NCI-H82 (cell line): Measurements from ENCODE around the gene TP53BP1.
"Not testable (repeated sequence)": the region's sequence is repeated elsewhere in the genome, so short reads cannot be mapped to it uniquely, and the experiment has no call there.

Source experiments
- DNase-seq: peaks from one replicate; lab custom pipeline; 2025; lab: John Stamatoyannopoulos, UW

The TP53BP1 gene, protein sequence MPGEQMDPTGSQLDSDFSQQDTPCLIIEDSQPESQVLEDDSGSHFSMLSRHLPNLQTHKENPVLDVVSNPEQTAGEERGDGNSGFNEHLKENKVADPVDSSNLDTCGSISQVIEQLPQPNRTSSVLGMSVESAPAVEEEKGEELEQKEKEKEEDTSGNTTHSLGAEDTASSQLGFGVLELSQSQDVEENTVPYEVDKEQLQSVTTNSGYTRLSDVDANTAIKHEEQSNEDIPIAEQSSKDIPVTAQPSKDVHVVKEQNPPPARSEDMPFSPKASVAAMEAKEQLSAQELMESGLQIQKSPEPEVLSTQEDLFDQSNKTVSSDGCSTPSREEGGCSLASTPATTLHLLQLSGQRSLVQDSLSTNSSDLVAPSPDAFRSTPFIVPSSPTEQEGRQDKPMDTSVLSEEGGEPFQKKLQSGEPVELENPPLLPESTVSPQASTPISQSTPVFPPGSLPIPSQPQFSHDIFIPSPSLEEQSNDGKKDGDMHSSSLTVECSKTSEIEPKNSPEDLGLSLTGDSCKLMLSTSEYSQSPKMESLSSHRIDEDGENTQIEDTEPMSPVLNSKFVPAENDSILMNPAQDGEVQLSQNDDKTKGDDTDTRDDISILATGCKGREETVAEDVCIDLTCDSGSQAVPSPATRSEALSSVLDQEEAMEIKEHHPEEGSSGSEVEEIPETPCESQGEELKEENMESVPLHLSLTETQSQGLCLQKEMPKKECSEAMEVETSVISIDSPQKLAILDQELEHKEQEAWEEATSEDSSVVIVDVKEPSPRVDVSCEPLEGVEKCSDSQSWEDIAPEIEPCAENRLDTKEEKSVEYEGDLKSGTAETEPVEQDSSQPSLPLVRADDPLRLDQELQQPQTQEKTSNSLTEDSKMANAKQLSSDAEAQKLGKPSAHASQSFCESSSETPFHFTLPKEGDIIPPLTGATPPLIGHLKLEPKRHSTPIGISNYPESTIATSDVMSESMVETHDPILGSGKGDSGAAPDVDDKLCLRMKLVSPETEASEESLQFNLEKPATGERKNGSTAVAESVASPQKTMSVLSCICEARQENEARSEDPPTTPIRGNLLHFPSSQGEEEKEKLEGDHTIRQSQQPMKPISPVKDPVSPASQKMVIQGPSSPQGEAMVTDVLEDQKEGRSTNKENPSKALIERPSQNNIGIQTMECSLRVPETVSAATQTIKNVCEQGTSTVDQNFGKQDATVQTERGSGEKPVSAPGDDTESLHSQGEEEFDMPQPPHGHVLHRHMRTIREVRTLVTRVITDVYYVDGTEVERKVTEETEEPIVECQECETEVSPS (N-terminal part only)

DNA sequence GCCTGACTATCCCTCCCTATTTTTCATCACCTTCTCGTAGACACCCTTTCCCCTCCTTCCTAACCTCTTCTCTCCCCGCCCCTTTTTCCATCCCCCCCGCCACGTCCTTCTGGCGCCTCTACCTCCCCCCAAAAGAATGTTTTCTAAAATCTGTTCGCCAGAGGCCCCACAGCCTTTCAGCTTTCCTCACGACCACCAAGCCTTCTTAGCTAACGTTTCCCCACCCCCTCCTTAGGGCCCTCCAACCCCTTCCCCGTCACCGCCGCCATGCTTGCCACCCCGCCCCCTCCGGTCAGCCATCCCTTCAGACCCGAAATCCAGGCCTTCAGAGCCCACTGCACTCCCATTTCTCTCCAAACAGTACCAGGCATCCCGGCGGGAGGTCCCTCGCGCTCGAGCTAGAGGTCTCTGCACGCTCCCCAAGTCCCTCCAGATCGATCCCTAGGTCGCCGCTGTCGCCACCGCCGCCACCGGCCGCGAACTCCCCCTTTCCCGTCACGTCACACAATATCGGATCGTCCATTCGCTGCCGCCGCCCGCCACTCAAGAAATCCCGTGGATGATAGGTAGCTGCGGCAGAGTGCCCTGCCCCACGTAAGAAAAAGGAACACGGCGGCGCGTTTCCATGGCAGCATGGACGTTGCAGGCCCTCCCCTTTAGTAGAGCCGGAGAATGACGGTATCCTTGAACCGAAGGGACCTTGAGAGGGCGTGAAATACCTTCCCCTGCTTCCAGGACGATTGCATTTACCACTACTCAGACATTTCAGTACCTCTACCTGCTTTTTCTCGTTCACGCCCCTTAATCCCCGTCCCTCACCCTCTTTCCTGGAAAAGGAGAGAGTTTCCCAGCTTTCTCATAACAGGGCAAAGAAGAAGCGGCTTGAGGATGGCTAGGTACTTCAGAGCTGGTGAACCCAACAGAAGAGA, at the start of gene TP53BP1:
TP53BP1 (minus strand) TSS at position 484 of the 929 bp plus-strand sequence; CDS start at position 371, 113 bp downstream.
- peak; percentile 99 for DNase-seq

DNA sequence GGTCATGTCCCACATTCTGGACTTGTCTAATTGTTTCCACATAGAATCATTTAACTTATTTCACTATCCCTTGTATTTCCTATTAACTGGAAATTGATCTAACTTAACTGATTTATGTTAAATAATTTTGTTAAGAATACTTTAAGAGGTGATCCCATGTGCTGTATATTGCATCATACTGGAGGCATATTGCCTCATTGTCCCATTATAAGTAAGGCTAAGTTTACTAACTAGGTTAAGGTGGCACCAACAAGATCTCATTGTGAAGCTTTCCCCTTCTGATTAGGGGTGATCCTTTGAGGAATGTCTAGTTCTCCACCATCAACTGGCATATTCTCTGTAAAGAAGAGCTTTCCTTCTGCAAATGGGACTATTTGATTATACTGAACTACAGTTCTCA, 48.8 kb upstream of the TP53BP1 start:
- no peak for DNase-seq

DNA sequence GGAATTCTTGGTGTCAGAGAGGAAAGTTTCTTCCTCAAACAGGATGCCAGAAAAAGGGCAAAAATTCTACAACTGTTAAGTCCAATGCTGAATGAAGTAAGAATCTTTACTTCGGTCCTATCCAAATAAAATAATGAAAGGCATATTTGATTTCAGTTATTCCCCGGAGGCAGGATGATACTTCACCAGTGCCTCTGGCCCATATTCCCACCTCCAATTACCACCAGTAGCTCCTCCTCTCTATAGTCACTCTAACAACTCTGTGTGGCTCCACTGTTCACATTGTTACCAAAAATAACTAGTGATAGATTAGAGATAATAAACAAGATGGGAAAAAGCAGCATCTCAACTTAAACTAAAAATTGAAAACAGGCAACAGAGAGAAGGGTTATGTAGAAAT, 45.1 kb upstream of the TP53BP1 start:
- DNase-seq = no peak

DNA sequence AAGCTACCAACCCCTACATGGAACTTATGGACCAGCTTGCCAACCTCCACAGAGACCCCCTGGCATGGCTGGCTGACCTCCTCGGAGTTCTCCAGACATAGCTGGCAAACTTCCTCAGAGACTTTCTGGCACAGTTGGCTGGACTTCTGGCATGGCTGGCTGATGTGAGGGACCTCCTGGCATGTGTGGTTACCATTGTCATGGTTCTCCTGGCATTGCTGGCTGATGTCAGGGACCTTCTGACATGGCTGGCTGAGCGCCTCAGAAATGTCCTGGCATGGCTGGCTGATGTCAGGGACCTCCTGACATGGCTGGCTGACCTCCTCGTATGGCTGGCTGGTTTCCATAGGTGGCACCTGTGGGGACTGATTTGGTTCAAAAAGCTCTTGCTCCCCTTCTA, 41.9 kb upstream of the TP53BP1 start:
- no peak for DNase-seq

DNA sequence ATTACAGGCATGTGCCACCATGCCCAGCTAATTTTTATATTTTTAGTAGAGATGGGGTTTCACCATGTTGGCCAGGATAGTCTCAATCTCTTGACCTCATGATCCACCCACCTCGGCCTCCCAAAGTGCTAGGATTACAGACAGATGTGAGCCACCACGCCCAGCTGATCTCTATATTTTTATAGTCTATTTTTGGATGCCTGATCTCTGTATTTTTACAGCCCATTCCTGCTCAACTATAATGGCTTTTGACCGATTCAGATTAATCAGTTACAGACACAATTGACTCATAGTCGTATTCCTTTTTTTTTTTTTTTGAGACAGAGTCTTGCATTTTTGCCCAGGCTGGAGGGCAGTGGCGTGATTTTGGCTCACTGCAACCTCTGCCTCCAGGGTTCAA, 39.9 kb upstream of the TP53BP1 start:
- DNase-seq = not testable (repeated sequence)

DNA sequence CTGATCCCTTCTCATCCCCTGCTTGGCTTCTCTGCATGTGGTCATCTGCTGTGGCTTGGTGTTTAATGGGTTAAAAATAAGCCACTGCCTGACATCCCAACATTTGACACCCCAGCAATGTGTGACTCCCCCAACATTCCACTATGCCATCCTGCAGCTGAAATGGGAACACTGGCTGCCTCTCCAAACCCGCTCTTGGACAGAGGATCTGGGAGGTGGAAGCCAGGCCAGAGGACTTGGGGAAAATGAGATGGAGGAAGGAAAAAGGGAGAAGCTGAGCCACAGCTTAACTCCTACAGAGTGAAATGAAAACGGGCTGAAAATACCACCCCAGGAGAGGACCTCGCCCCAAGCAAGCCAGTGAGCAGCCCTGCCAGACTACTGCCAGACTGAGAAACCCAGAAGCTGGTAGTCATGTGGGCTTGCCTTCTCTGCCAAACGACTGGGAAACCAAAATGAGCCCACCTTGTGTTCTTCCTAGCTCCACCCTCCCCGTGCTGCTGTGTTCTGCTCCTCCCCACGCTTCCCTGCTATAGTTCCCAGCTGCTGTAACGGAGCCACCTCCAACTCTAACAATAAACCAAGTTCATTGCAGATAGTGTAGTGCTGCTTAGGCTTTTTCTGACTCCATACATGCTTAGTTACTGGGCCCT, 38.2 kb upstream of the TP53BP1 start:
- peak; percentile 10 for DNase-seq

DNA sequence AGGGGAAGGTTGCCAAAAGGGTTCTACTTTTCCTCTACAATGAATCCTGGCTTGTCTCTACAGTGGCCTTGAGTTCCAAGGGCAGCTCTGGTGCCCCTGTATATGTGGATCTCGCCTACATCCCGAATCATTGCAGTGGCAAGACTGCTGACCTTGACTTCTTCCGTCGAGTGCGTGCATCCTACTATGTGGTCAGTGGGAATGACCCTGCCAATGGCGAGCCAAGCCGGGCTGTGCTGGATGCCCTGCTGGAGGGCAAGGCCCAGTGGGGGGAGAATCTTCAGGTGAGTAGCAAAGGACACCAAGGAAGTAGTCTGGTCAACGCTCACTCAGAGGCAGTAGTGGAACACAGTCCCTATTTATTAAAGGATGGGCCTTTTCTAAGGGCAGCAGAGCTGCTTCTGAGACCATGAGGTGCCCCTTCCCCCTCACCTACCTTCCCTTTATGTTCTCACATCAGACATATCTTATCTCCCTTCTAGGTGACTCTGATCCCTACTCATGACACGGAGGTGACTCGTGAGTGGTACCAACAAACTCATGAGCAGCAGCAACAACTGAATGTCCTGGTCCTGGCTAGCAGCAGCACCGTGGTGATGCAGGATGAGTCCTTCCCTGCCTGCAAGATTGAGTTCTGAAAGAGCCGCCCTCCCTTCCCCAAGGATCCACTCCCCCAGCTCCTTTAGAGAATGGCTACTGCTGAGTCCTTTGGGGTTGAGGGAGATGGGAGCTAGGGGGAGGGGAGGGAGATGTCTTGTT, 36.8 kb upstream of the TP53BP1 start:
- no peak for DNase-seq

DNA sequence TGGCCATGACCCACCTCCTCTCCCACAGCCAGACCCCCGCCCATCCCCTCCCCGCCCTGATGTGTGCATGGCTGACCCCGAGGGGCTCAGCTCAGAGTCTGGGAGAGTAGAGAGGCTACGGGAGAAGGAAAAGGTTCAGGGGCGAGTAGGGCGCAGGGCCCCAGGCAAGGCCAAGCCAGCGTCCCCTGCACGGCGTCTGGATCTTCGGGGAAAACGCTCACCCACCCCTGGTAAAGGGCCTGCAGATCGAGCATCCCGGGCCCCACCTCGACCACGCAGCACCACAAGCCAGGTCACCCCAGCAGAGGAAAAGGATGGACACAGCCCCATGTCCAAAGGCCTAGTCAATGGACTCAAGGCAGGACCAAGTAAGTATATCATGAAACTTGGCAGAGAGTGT, 36.2 kb upstream of the TP53BP1 start:
- no peak for DNase-seq

DNA sequence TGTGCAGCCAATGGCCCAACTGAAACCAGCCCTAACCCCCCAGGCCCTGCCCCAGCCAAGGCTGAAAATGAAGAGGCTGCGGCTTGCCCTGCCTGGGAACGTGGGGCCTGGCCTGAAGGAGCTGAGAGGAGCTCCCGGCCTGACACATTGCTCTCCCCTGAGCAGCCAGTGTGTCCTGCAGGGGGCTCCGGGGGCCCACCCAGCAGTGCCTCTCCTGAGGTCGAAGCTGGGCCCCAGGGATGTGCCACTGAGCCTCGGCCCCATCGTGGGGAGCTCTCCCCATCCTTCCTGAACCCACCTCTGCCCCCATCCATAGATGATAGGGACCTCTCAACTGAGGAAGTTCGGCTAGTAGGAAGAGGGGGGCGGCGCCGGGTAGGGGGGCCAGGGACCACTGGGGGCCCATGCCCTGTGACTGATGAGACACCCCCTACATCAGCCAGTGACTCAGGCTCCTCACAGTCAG, 35.6 kb upstream of the TP53BP1 start:
- no peak for DNase-seq

DNA sequence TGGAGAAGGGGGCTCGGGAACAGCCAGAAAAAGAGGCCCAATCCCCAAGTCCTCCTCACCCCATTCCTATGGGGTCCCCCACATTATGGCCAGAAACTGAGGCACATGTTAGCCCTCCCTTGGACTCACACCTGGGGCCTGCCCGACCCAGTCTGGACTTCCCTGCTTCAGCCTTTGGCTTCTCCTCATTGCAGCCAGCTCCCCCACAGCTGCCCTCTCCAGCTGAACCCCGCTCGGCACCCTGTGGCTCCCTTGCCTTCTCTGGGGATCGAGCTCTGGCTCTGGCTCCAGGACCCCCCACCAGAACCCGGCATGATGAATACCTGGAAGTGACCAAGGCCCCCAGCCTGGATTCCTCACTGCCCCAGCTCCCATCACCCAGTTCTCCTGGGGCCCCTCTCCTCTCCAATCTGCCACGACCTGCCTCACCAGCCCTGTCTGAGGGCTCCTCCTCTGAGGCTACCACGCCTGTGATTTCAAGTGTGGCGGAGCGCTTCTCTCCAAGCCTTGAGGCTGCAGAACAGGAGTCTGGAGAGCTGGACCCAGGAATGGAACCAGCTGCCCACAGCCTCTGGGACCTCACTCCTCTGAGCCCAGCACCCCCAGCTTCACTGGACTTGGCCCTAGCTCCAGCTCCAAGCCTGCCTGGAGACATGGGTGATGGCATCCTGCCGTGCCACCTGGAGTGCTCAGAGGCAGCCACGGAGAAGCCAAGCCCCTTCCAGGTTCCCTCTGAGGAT, 35.0 kb upstream of the TP53BP1 start:
- no peak for DNase-seq

DNA sequence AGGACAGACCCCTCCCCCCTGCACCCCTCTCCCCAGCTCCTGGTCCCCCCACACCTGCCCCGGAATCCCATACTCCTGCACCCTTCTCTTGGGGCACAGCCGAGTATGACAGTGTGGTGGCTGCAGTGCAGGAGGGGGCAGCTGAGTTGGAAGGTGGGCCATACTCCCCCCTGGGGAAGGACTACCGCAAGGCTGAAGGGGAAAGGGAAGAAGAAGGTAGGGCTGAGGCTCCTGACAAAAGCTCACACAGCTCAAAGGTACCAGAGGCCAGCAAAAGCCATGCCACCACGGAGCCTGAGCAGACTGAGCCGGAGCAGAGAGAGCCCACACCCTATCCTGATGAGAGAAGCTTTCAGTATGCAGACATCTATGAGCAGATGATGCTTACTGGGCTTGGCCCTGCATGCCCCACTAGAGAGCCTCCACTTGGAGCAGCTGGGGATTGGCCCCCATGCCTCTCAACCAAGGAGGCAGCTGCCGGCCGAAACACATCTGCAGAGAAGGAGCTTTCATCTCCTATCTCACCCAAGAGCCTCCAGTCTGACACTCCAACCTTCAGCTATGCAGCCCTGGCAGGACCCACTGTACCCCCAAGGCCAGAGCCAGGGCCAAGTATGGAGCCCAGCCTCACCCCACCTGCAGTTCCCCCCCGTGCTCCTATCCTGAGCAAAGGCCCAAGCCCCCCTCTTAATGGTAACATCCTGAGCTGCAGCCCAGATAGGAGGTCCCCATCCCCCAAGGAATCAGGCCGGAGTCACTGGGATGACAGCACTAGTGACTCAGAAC, 34.3 kb upstream of the TP53BP1 start:
- DNase-seq = no peak

DNA sequence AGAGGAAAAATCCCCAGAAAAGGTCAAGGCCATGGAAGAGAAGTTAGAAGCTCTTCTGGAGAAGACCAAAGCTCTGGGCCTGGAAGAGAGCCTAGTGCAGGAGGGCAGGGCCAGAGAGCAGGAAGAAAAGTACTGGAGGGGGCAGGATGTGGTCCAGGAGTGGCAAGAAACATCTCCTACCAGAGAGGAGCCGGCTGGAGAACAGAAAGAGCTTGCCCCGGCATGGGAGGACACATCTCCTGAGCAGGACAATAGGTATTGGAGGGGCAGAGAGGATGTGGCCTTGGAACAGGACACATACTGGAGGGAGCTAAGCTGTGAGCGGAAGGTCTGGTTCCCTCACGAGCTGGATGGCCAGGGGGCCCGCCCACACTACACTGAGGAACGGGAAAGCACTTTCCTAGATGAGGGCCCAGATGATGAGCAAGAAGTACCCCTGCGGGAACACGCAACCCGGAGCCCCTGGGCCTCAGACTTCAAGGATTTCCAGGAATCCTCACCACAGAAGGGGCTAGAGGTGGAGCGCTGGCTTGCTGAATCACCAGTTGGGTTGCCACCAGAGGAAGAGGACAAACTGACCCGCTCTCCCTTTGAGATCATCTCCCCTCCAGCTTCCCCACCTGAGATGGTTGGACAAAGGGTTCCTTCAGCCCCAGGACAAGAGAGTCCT, 33.4 kb upstream of the TP53BP1 start:
- no peak for DNase-seq

DNA sequence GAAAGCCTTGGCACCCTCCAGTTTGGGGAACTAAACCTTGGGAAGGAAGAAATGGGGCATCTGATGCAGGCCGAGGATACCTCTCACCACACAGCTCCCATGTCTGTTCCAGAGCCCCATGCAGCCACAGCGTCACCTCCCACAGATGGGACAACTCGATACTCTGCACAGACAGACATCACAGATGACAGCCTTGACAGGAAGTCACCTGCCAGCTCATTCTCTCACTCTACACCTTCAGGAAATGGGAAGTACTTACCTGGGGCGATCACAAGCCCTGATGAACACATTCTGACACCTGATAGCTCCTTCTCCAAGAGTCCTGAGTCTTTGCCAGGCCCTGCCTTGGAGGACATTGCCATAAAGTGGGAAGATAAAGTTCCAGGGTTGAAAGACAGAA, 32.2 kb upstream of the TP53BP1 start:
- no peak for DNase-seq

DNA sequence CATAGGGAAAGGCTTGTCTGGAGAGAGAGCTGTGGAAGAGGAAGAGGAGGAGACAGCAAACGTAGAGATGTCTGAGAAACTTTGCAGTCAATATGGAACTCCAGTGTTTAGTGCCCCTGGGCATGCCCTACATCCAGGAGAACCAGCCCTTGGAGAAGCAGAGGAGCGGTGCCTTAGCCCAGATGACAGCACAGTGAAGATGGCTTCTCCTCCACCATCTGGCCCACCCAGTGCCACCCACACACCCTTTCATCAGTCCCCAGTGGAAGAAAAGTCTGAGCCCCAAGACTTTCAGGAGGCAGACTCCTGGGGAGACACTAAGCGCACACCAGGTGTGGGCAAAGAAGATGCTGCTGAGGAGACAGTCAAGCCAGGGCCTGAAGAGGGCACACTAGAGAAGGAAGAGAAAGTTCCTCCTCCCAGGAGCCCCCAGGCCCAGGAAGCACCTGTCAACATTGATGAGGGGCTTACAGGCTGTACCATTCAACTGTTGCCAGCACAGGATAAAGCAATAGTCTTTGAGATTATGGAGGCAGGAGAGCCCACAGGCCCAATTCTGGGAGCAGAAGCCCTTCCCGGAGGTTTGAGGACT, 31.4 kb upstream of the TP53BP1 start:
- no peak for DNase-seq

DNA sequence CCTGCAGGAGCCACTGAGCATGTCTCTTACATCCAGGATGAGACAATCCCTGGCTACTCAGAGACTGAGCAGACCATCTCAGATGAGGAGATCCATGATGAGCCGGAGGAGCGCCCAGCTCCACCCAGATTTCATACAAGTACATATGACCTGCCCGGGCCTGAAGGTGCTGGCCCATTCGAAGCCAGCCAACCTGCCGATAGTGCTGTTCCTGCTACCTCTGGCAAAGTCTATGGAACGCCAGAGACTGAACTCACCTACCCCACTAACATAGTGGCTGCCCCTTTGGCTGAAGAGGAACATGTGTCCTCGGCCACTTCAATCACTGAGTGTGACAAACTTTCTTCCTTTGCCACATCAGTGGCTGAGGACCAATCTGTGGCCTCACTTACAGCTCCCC, 30.7 kb upstream of the TP53BP1 start:
- DNase-seq = no peak

DNA sequence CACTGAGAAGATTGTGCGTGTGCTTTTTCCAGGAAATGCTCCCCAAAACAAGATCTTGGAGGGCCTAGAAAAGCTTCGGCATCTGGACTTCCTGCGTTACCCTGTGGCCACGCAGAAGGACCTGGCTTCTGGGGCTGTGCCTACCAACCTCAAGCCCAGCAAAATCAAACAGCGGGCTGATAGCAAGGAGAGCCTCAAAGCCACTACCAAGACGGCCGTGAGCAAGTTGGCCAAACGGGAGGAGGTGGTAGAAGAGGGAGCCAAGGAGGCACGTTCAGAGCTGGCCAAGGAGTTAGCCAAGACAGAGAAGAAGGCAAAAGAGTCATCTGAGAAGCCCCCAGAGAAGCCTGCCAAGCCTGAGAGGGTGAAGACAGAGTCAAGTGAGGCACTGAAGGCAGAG, 29.3 kb upstream of the TP53BP1 start:
- no peak for DNase-seq

DNA sequence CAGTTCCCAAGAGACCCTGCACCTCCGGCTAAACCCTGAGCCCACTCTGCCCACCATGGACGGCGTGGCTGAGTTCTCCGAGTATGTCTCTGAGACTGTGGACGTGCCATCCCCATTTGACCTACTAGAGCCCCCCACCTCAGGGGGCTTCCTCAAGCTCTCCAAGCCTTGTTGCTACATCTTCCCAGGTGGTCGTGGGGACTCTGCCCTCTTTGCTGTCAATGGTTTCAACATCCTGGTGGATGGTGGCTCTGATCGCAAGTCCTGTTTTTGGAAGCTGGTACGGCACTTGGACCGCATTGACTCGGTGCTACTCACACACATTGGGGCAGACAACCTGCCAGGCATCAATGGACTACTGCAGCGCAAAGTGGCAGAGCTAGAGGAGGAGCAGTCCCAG, 28.5 kb upstream of the TP53BP1 start:
- DNase-seq = no peak
